ENCODE data around the gene CD160. TPM values are rescaled to one million over a fixed set of nuclear protein-coding genes. Genes with fewer than 3 reads are reported as not detected.

Gene CD160
- not detected in 2 replicates for total RNA-seq

GRCh38 chr1:145719230-145720079, at the start of gene CD160:
TSS of gene CD160 (plus strand) at chr1:145719499. CDS start at chr1:145728328, 8,829 bp downstream.

GRCh38 chr1:145707183-145707867, 12.0 kb upstream of the CD160 start, which contains the start of gene PDZK1:
TSS of gene PDZK1 (minus strand) at chr1:145707368. CDS start at chr1:145688021, 19,347 bp downstream.

Other genes starting within 250 kb of the CD160 start
- 18.6 and 23.1 TPM in 2 replicates for gene GPR89A, start 111.5 kb upstream of the CD160 start, total RNA-seq
- gene PDZK1, start 12.1 kb upstream of the CD160 start, total RNA-seq: 0.23 and 0.39 TPM in 2 replicates
- 5.0 and 5.2 TPM in 2 replicates for gene RNF115, start 104.6 kb downstream of the CD160 start, total RNA-seq
- 22.6 and 28.4 TPM in 2 replicates for gene POLR3C, start 104.7 kb downstream of the CD160 start, total RNA-seq
- gene NUDT17, start 126.1 kb downstream of the CD160 start, total RNA-seq: 2.8 and 5.2 TPM in 2 replicates
- 22.4 and 31.5 TPM in 2 replicates for gene PIAS3, start 139.6 kb downstream of the CD160 start, total RNA-seq
- gene ANKRD35, start 166.4 kb downstream of the CD160 start, total RNA-seq: 0.15 TPM in 1 of 2 replicates, not detected in the other
- 0.70 and 1.2 TPM in 2 replicates for gene ITGA10, start 190.6 kb downstream of the CD160 start, total RNA-seq
- gene PEX11B, start 199.2 kb downstream of the CD160 start, total RNA-seq: 24.5 and 25.3 TPM in 2 replicates
- gene RBM8A, start 208.0 kb downstream of the CD160 start, total RNA-seq: 127 and 248 TPM in 2 replicates
- gene LIX1L, start 238.5 kb downstream of the CD160 start, total RNA-seq: 17.4 and 25.0 TPM in 2 replicates
- 0.49 and 0.70 TPM in 2 replicates for gene ANKRD34A, start 245.1 kb downstream of the CD160 start, total RNA-seq
- gene POLR3GL, start 245.2 kb downstream of the CD160 start, total RNA-seq: 11.9 and 12.7 TPM in 2 replicates